Measurements from ENCODE around the gene EFNA1. TPM values are rescaled to one million over a fixed set of nuclear protein-coding genes. Genes with fewer than 3 reads are reported as not detected.
A peak's percentile ranks its signal among the peaks of the same experiment; 100 is the strongest.

Gene EFNA1
- total and polyA plus RNA-seq, 2 of the 13 experiments (the other 11 are each of a cell fraction or from before 2014, with no cell fraction given): 81.8 to 874 TPM

GRCh38 chr1:155120253-155120652 is 7.4 kb upstream of the EFNA1 start:
- in situ Hi-C loops (cut with HindIII; ENCODE audit: extremely low pct_ligation_motif_present, low pct_unique_long_range_greater_than_20kb) (no loop called here), intact Hi-C loops (cut with micrococcal nuclease; ENCODE audit: unreplicated experiment) (no loop called here)
- Histone ChIP-seq H3K9ac (ENCODE audit: insufficient read depth, low read depth, low read length) (no peak overlapping the region), H3K27me3 (ENCODE audit: control insufficient read depth in 1 of 2, insufficient read depth in 2 of 2, low read length in 2 of 2) (peaks cover 0 to 7% of the 10 kb centered on the region in 2 experiments; a peak in 1 of 5 replicates), H3K27ac (ENCODE audit: extremely low read length, insufficient read depth, low read length) (no peak overlapping the region), H2AFZ (ENCODE audit: low read length) (peak overlapping the region; percentile 27), H3K4me2 (ENCODE audit: low read depth, low read length) (no peak overlapping the region; the same call in 1 of the 2 replicates), H3K9me3 (ENCODE audit: low read length) (no peaks in the 10 kb centered on the region), H3K4me3 (replicated peaks in 1 of 3; ENCODE audit: insufficient read depth in 1 of 3, low read depth in 2 of 3, low read length in 3 of 3) (no peak overlapping the region), H3K36me3 (replicated peaks in 1 of 2; ENCODE audit: control insufficient read depth in 1 of 2, insufficient read depth in 2 of 2, low read length in 2 of 2) (no peaks in the 10 kb centered on the region), H3K79me2 (ENCODE audit: insufficient read depth, low read length) (peaks cover 9% of the 10 kb centered on the region), H3K4me1 (ENCODE audit: insufficient read depth, low read length) (peaks cover 29% of the 10 kb centered on the region), H4K20me1 (ENCODE audit: insufficient read depth, low read length) (no peaks in the 10 kb centered on the region)
- TF ChIP-seq STAG1 (CRISPR knock-in tag; IDR thresholded peaks at IDR 0.05): no peak
- TF ChIP-seq, protein P1, sequence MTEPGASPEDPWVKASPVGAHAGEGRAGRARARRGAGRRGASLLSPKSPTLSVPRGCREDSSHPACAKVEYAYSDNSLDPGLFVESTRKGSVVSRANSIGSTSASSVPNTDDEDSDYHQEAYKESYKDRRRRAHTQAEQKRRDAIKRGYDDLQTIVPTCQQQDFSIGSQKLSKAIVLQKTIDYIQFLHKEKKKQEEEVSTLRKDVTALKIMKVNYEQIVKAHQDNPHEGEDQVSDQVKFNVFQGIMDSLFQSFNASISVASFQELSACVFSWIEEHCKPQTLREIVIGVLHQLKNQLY (CRISPR knock-in tag; IDR thresholded peaks at IDR 0.05): no peak
- ChIA-PET CTCF (ENCODE audit: low intra/inter-chr PET ratio, low total read pairs) (no interaction called here), POLR2A (interaction anchor here (0.9 to 1.4 kb wide), 2 partner anchors 8 to 14 kb away, joined by 4 to 6 read pairs; no protein-coding TSS in a partner anchor)
- DNase-seq (ENCODE audit: low spot score) (no peak), FAIRE-seq (no peak), ATAC-seq (no peak)
- 64% methylated on average over 6 of the region's 6 CpGs for WGBS (ENCODE audit: low lambda C conversion rate)
- BruUV-seq (replicated peaks): no TSS peak

- intact Hi-C loops (cut with micrococcal nuclease; ENCODE audit: unreplicated experiment) (no loop called here), in situ Hi-C loops (cut with HindIII; ENCODE audit: extremely low pct_ligation_motif_present, low pct_unique_long_range_greater_than_20kb) (no loop called here)
- no peak for FAIRE-seq
These were observed 6.4 kb upstream of the EFNA1 start for GRCh38 chr1:155121249-155121648.

More at GRCh38 chr1:155121249-155121648, 6.4 kb upstream of the EFNA1 start:
- DNase-seq (ENCODE audit: low spot score) (no peak), ATAC-seq (no peak)
- TF ChIP-seq DMTF1 (CRISPR knock-in tag; IDR thresholded peaks at IDR 0.05) (no peak), FOXP1 (IDR thresholded peaks at IDR 0.05) (no peak), FOXP1 (CRISPR knock-in tag; IDR thresholded peaks at IDR 0.05) (no peak), KLF6 (CRISPR knock-in tag; IDR thresholded peaks at IDR 0.05) (no peak), SOX6 (IDR thresholded peaks at IDR 0.05) (no peak), SOX6 (CRISPR knock-in tag; IDR thresholded peaks at IDR 0.05) (no peak), ZNF784 (CRISPR knock-in tag; IDR thresholded peaks at IDR 0.05; ENCODE audit: borderline replicate concordance) (no peak), NRL (CRISPR knock-in tag; IDR thresholded peaks at IDR 0.05; ENCODE audit: borderline replicate concordance) (no peak)
- Histone ChIP-seq H3K27ac (ENCODE audit: extremely low read length, insufficient read depth, low read length) (no peak overlapping the region), H3K27me3 (ENCODE audit: control insufficient read depth in 1 of 2, insufficient read depth in 2 of 2, low read length in 2 of 2) (peaks cover 0 to 5% of the 10 kb centered on the region in 2 experiments; a peak in 1 of 5 replicates), H3K79me2 (ENCODE audit: insufficient read depth, low read length) (peaks cover 9% of the 10 kb centered on the region), H3K4me2 (ENCODE audit: low read depth, low read length) (no peak overlapping the region), H3K4me1 (ENCODE audit: insufficient read depth, low read length) (peaks cover 36% of the 10 kb centered on the region), H4K20me1 (ENCODE audit: insufficient read depth, low read length) (no peaks in the 10 kb centered on the region), H3K9ac (ENCODE audit: insufficient read depth, low read depth, low read length) (no peak overlapping the region), H3K36me3 (replicated peaks in 1 of 2; ENCODE audit: control insufficient read depth in 1 of 2, insufficient read depth in 2 of 2, low read length in 2 of 2) (no peaks in the 10 kb centered on the region), H2AFZ (ENCODE audit: low read length) (no peak overlapping the region), H3K4me3 (replicated peaks in 1 of 3; ENCODE audit: insufficient read depth in 1 of 3, low read depth in 2 of 3, low read length in 3 of 3) (no peak overlapping the region), H3K9me3 (ENCODE audit: low read length) (no peaks in the 10 kb centered on the region)
- ChIA-PET CTCF (ENCODE audit: low intra/inter-chr PET ratio, low total read pairs) (no interaction called here), POLR2A (no interaction called here)
- 75% methylated on average over 2 of the region's 2 CpGs for WGBS (ENCODE audit: low lambda C conversion rate)
- BruUV-seq (replicated peaks): no TSS peak

Data from HepG2 (cell line).